GM21381 (cell line): ENCODE results near the gene LAMC3.

Source experiments
- ATAC-seq: cut with Tn5 transposase; IDR thresholded peaks from one replicate; pipeline ENCODE4 v1.9.1; 2021; ENCODE audit warnings: mild to moderate bottlenecking, moderate library complexity; ENCODE audit not compliant: unreplicated experiment

LAMC3 gene

DNA sequence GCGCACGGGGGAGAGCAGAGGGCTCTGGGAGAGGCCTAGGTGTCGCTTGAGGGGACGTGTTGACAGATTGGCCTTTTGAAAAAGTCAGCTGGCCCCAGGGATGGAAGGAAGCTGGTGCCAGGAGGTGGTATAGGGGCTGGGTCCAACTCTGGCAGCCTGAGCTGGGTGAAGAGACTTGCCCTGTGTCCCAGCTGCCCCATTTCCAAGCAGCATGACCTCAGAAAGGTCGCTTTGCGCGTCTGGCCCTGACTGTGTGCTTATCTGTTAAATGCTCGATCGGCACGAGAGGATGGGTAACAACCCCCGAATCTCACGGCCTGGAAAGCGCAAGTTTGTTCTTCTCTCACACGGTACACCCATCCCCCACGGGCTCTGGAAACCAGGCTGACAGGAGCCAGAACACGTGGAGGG is 31.2 kb upstream of the LAMC3 start:
- no peak for ATAC-seq

DNA sequence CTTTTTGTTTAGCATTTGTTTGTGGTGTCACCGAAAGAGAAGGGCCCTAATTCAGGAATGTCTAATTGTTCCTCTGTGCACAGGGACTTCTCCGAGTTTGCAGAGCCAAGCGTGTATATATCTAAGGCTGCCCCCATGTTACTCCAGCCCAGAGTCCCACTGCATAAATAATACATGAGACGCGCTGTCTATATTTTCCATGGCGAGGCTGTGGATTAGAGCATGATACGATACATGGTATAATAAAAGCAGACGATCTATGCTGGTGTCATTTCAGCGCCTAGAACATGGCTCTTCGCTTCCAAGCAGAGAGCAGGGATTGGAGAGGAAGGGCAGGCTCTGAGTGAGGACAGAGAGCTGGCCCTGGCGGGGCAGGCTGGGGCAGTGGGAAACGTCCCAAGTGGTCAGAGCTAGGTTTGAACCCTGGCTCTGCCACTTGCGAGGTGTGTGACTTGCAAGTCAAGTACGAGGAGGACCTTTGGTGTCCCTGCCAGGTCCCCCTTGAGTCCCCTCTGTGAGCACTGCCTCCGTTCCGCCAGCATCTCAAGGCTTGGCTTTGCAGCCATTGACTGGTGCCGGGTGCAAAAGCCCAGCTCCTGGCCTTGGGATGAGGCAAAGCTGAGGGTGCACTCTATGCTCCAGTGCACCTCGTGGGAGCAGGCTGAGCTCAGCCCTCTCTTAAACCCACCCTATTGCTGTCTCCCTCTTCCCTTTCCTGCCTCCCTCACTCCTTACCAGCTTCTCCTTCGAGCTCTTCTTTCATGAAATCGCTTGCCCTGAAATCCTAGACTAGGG is 29.2 kb upstream of the LAMC3 start:
- no peak for ATAC-seq

DNA sequence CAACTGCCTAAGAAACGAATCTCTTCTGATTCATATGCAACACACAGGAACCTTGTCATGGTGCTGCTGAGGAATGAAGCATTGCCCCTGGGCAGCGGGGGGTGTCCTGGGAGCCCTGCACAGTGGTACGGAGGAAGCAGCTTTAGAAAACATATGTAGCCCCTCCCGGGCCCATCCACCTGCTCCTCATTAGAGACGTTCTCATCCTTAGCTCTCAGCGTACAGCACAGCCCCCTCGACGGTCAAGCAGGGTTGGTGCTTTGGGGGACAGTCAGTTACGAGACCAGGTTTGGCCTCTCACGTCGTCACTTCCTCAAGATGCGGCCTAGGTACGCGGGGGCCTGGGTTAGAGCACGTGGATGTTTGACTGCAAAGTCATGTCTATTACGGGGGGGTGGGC is 28.4 kb upstream of the LAMC3 start:
- ATAC-seq, result no peak

DNA sequence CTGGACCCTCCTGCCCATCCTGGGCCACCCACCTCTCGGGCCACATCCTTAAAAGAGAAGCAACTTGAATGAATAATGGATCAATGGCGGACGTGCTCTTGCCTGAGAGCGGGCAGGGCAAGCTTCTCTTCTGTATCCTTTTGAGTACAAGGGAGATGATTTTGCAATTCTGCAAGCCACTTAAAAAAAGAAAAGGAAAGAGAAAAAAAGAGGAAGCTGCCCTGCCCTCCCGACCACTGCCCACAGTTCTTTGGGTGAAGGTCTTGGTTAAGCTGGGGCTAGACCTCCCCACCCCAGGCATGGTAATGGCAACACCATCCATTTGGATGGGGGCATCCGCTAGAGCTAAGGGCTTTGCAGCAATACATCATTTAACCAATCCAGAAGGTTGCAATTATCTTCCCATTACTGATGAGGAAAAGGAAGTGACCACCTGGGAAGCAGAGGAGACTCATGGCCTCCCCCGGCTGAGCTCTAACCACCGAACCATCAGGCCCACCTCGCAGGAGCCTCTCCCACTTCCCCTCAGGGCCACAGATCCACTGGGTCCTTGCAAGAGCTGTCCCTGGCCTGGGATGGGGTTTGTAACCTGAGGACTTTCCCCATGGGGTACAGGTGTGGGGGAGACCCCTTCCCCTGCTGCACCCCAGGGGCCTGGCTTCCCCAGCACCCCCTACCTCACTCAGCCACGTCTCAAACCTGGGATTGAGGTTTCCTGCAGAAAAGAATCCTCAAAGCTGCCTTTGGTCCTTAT is 27.8 kb upstream of the LAMC3 start:
- no peak for ATAC-seq

DNA sequence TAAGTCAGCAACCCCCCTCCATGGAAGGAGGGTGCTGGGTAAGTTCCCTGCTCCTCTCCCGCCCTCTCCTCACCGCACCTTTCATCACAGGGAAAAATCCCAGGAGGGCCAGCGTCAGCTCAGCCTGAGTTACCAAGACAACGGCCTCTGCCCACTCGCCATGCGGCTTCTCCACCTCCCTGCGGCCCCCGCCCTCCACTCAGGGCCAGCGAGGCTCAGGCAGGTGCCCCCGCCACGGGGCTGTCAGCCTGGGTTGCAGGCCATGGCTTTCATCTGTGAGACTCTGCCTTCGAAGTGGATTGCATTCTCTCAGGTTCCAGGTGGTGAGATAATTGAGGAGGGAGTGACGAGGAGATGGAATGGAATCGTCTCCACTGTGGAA is 27.2 kb upstream of the LAMC3 start:
- ATAC-seq, result no peak

DNA sequence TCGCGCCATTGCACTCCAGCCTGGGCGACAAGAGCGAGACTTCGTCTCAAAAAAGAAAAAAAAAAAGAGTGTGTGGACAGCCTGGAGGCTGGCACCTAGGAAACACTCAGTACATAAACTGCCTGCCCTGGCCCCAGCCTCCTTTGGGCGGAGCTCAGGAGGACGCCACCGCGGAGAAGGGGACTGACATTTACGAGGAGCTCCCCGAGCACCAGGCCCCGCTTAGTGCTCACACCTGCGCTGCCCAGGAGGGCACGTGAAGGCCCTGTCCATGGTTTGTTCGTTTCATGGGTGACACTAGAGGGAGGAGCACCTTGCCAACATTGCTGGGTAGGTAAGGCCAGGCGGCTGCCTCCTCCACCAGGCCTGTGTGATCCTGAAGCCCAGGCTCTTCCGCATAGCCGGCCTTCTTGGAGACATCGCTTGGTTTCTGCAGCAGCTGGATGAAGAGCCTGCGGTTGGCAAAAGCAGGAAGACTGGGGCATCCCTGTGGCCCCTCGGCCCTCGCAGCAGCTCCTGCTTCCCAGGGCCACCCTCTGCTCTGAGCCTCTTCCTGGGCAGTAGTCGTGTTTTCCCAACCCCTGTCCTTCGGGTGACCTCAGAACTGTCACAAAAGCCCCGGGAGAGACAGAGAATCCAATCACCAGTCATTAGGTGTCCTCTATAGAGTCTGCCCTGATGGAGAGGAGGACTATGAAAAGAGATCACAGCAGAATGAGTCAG is 26.2 kb upstream of the LAMC3 start:
- no peak for ATAC-seq

DNA sequence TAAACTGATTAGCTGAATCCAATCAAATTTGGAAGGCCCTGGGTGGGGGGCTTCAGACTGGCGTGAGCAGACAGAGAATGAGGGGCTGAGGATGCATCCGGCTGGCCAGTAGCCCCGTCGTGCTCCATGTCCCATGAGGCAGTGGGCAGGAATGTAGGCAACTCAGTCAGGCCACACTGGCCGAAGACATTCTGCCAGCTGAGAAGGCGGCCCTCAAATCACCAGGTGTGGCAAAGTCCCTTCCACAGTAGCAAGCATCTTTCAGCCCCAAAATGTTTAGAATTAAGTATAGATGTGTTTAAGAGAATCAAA is 25.7 kb upstream of the LAMC3 start:
- ATAC-seq, result no peak

DNA sequence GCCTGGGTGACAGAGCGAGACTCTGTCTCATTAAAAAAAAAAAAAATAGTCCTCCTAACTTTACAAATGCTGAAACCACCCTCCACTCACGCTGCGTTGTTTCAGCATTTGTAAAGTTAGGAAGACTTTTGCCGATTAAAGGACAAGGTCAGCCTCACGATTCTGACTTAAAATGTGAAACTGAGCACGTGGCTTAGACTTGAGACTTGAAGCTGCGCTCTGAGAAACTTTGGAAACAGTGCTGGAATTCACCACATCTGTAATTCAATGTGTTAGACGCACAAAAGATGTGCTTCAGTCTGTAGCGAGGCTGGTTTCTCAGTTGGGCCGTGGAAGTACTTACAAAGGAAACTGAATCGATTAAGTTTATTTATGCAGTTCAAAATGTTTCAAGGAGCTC is 25.0 kb upstream of the LAMC3 start:
- no peak for ATAC-seq

DNA sequence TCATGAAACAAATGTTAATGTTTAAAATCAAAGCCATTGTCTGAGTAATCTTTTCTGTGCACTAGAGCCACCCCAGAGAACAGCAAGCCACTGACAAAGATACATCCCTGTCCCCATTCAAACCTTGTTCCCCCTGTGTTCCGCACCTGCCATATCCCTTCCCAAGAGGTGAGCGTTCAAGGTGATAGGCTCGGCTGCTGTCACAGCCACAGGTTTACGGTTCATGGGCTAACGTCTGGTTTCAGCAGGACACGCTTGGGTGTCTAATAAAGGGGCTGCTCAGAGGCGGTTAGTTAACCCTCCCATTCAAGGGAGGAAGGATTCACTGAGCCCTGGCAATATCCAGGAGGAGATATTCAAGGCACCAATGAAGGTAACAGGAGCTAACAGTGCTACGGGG is 24.5 kb upstream of the LAMC3 start:
- no peak for ATAC-seq

DNA sequence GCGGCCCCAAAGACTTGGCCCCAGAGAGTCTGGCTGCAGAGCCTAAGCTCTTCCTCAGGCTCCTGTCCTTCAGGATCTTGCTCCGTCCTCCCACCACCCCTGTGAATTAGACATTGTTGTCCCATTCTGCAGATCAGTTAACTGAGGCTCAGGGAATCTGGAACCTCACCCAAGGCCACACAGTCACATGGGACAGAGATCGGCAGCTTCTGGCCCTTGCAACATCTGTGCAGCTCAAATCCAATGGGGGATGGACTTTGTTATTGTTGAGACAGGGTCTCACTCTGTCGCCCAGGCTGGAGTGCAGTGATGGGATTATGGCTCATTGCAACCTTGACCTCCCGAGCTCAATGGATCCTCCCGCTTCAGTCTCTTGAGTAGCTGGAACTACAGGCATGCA is 23.9 kb upstream of the LAMC3 start:
- no peak for ATAC-seq

DNA sequence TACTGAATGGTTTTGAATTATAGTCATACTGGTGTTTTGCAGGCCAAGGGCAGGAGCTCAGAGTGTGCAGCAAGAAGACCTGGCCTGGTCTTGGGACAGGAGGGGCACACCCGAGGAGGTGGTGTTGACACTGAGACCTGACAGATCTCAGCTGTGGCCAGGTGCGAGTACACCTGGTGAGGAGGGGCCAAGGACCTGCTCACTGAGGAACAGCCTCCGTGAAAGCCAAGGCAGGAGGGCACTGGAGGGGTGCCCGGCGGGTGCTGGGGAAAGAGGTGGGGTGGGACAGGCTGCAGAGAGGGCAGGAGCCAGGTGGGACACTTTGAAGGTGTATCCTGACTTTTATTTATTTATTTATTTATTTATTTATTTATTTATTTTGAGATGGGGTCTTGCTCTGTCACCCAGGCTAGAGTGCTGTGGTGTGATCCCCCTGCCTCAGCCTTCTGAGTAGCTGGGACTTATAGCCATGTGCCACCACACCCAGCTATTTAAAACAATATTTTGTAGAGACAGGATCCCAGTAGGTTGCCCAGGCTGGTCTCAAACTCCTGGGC is 23.3 kb upstream of the LAMC3 start:
- no peak for ATAC-seq

DNA sequence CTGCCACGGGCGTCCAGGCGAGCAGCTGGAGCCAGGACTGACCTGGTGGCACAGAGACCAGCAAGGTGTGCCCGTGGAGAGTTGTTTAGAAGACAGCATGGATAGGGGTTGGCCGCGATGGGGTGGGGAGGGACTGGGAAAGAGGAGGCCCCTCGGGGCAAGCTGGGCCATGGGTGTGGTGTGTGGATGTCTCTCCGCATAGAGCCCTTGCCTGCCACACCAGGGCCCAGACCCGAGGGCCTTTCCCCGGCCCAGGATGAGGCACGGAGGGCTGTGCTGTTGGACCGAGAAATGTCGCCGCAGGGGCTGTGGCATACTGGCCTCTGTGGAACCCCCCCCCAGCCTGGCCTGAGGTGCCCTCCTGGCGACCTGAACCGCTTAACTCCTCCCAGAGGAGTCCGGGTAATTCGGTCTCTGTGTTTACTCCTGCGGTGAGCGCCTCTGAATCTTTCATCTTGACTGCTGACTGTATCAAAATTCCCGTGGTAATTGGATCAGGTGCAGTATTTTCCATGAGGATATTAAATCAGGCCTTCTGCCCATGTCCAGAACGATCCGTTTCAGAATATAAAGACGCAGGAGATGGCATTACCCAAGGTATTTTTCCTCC is 22.5 kb upstream of the LAMC3 start:
- no peak for ATAC-seq

DNA sequence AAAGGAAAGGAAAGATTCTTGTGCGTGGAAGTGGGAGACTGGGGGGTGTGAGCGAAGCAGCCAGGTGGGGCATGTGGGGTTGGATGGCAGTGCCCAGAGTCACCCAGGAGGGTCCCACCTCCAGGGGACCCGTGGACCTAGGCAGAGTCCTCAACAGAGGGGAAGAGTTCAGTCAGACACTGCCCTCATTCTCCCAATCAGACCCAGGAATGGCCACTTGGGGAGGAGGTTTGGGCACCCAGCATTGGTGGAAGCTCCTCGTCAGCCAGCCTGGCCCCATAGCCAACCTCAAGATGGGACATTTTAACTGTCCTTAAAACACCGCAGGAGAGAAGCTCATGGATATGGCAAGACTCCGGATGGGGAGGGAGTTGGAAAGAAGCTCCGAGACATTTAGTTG is 21.9 kb upstream of the LAMC3 start:
- no peak for ATAC-seq

DNA sequence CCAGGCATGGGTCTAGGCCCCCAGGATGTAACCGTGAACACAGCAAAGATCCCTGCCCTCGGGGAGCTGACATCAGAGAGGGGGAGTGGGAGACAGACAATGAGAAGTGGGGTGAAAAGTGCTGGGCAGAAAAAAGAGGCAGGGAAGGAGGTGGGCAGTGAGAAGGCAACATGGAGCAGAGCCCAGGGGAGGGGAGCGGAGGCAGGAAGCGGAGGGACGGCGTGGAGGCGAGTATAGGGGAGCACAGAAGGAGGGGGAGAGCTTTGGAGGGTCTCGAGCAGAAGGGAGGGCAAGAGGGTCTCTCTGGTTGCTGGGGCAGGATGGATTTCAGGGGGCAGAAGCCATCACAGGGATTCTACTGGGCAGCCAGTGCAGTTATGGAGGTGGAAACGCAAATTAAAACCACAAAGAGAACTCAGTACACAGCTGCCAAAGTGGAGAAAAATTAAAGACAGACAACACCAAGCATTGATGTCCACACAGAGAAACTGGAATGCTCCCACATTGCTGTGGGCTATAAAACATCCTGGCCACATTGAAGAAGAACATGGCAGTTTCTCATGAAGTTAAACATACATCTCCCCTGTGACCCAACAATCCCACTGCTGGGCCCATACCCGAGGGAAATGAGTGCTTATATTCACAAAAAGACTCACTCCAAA is 21.1 kb upstream of the LAMC3 start:
- ATAC-seq, result no peak

DNA sequence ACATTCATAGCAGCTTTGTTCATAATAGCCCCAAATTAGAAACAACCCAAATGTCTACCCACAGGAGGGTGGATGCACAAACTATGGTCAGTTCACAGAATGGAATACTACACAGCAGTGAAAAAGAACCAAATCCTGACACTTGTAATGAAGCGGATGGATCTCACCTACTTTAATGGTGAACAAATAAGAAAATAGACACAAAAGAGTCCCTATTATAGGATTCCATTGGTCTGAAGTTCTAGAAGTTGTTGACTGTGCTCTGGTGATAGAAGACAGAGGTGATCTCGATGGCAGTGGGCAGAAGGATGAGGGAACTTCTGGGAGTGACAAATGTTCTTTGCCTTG is 20.6 kb upstream of the LAMC3 start:
- ATAC-seq, result no peak

DNA sequence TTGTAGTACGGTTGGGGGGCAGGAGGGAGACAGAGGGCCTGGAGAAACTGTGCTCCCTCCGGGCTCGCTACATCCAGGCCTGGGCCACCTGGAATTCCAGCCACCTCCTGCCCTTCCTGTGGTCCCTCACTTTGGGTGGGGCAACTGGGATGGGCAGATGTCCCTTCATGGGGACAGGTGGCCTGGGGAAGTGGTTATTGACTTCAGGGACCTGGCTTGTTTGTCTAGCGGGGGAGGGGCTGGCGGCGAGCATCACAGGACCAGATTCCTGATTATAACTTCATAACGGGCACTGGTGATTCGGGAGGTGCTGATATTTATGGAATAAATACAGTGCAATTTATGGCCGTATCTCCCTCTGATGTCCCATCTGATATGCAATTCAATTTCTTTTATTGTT is 20.1 kb upstream of the LAMC3 start:
- ATAC-seq, result no peak

DNA sequence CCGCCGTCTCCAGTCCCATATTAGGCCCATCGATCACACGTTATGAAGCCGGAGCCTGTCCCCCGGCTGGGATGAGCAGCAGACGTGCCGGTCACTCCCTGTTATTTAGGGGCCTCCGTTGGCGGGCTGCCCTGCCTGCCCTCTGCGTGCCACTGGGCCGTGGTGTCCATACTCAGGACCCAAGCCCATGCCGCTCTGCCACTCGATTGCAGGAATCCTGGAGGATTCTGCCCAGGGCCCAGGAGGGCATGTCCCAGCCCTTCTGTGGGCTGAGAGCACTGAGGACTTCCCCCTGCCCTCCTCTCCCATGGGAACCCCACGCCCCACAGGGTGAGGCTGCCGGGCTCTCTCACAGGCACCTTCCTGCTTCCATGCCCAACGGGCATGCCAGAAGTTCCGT is 19.6 kb upstream of the LAMC3 start:
- ATAC-seq, result no peak

DNA sequence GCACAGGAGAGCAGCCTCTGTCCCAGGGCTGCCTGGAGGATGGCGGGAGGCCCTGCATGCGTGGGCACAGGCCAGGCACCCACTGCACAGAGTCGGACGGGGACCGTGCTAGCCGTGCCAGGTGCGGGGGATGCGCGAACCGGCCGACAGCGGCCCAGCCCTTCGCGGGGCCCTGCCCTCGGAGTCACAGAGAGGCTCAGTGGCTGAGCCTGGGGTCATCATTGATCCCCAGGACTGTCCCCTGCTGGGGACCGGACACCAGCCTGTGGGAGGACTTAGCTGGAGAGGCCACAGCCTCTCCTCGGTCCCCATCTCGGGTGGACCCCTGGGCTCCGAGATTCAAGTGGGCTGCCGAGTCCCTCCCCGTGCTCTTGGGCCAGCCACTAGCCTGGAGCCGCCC is 19.1 kb upstream of the LAMC3 start:
- ATAC-seq, result no peak

DNA sequence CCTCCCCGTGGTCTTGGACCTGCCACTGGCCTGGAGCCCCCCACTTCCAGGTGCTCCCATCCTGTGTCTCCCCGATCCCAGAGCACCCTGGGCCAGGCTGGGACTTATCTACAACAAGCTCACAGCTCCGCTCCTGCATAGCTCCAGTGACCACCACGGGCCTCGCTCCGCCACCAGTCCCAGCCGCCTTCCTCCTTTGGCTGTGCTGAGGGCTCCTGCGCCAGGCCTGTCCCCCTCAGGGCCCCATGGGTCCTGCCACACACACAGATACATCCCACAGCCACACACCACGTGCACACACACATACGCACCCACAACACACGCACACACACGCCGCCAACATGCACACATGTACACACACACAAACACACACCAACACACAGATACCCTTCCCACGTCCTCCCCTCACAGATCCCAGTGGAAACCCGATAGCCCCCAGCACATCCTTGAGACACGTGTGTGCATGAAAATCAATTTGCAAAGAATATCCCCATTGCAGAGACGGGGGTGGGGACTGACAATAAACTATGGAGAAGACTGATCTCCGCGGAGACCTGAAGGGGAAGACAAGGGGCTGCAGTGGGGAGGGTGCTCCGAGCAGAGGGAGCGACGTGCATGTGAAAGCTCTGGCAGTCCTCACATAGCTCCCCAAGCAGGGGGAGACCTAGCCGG is 18.5 kb upstream of the LAMC3 start:
- ATAC-seq, result no peak

DNA sequence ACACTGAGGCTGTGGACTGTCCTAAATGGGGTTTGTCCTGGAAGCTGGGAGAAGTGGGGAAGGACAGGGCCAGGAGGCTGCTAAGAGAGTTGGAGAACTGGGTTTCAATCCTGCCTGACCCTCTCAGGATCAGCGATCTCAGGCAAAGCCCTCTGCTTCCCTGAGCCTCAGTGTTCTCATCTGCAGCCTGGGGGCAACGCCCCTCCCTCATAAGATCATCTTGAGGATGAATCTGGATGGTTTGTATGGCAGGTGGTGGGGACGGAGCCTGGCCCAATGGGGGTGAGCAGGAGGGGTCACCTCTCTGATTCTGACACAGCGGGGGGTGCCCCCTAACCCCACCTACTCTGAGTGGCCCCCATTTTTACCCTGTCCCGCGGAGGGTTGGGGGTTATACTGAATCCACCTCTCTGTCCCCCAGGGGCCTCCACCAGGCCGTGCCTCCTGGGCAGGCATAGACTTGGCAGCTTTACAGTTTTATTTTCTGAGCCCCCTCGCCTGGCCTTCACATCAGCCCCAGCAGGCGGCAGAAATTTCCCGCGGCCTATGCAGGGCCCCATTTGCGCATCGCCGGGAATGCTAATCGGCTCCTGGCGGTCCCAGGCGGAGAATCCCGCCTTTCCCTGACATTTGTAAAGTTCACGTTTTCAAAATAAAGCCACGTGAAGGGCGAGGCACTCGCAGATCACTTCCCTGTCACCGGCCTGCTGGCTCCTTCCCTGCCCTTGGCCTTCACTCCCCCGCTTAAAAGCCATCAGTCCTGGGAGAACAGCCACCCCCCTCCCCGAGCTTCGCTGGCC is 17.8 kb upstream of the LAMC3 start:
- ATAC-seq, result no peak
